NOMO-1 (cell line): ENCODE results near the gene SPATA19.
"Not testable (repeated sequence)": the region's sequence is repeated elsewhere in the genome, so short reads cannot be mapped to it uniquely, and the experiment has no call there.

Experiments used
- DNase-seq, 2 experiments: peaks; one replicate each; lab custom pipeline; 2025; ENCODE audit not compliant: unreplicated experiment in 2 of 2; lab: John Stamatoyannopoulos, UW

The SPATA19 gene, protein sequence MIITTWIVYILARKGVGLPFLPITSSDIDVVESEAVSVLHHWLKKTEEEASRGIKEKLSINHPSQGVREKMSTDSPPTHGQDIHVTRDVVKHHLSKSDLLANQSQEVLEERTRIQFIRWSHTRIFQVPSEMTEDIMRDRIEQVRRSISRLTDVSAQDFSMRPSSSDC

DNA sequence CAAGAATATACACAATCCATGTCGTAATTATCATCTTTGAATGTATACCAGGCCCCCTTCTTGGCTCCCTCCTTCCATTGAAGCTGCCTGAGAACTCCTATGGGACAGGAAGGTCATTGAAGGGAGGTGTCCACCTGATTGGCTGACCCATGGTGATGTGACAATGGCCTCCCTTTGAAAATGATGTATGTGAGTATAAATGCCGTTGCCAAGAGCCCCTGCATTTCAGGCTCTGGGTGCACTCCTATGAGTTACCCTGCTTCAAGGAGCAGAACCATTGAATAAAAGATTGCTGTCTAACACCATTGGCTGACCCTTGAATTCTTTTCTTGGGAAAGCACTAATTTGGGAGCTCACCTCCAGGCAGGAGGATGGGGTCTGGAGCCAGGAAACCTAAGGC is at the start of gene SPATA19:
Gene SPATA19, minus strand, starts transcription at position 101 of the 400 bp plus-strand sequence. Its CDS starts 67 bp downstream, at position 34.
- DNase-seq: no peak

GRCh38 chr11:133895061-133895479 is 49.8 kb upstream of the SPATA19 start:
- DNase-seq: no peak

DNA sequence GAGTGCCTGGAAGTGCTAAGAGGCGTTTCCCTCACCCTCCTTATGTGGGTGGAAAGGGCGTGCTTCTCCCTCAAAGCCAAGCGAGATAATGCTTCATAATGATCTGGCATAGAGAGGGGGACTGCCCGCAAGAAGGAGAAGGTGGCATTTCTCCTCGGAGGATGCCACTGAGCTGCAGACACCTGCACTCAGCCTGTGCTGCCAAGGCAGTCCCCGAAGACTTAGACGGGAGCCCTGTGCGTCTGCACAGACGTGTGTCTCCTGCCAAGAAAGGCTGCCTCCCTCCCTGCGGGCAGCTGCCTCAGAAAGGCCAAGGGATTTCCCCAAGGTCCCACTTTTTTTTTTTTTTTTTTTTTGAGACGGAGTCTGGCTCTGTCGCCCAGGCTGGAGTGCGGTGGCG is 48.1 kb upstream of the SPATA19 start:
- DNase-seq: no peak

DNA sequence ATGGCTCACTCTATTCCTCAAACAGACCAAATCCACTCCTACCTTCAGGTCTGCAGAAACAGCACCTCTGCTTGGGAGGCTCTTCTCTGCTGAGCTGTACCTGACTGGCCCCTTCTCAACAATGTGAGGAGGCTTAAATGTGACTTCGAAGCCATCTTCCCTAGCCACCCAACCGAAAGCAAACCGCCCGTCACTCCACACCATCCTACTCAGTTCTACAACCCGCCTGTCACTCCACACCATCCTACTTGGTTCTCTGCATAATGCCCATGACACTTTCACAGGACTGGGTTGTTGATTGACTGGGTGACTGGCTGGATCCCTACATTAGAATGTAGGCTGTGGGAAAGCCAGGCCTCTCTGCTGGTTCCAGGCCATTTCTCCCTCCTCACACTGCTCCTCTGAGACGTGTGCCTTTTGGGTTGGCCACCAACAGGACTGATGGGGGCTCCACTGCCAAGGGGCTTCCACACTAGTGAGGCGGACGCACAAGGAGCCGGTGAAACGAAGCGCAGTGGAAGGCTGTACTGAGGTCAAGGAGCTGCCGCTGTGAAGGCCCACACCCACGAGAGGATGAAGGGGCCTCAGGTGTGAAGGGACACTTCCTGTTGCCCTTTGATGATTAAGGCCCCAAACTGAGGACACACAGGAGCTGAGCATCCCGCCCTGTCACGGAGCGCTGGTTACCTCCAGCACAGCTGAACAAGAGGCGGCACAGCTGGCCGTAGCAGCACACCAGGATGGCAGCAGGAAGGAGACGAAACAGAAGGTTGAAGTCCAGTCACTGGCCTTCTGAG is 47.5 kb upstream of the SPATA19 start:
- no peak for DNase-seq

- no peak for DNase-seq
These were observed 46.8 kb upstream of the SPATA19 start for GRCh38 chr11:133892126-133892525.

DNA sequence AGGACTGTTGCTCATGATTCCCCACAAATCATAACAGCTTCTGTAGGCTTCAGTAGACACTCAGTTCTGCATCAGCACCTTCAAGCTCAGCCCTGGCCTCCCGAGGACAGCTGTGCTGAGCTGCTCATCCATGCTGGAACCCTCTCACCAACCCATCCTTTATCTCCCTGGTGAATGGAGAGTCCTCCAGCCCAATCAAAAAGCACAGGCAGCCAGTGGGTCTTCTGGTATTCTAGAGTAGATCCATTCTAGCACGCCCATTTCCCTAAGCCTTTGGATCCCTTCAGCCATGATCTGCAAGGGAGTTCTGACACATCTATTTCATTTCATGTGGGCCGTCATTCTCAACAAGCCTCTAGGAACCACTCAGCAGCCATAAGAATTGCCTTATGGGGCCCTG is 44.6 kb upstream of the SPATA19 start:
- no peak for DNase-seq

- DNase-seq: no peak
These were observed 43.9 kb upstream of the SPATA19 start for GRCh38 chr11:133889188-133889587.

DNA sequence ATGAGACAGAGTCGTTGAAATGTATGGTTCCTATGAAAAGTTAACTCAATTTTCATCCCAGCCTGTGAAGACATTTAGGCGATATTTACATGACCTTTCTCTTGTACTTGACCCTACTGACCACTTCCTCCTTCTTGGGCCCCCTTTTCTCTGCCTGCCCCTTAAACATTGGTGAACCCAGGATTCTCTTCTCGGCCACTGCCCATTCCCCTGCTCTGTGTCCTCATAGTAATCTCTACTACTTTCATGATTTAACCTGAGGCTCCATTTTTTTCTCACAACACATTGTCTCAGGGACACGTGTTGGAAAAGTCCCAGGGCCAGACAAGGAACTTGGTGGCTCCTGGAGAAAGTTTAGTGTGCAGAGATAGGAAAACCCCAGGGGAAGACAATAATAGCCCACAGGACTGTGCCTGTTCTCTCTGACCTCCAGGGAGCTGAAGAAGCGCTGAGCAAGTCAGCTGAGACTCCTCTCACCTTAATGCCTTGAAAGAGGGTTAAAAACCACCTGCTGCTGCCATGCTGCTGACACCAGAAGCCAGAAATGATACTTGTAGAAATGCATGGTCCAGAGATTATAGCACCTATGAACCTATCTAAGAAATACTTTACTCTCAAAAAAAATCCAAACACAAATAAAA is 42.5 kb upstream of the SPATA19 start:
- DNase-seq: no peak

DNA sequence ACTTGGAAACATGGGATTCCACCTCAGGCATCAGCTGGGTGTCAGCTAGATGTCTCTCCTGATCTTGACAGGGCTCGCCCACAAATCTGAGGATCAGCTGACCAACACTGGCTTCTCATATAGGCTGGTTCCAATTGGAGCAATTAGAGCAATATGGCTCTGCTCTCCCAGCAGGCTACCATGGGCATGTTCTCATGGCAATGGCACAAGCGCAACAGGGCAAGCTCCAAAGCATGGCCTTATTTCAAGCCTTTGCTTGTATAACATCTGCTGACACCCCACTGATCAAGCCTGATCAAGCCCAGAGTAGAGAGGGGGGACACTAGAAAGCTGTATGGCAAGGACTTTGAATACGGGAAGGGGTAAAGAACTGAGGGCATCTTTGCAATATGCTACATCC is 40.7 kb upstream of the SPATA19 start:
- DNase-seq: no peak

DNA sequence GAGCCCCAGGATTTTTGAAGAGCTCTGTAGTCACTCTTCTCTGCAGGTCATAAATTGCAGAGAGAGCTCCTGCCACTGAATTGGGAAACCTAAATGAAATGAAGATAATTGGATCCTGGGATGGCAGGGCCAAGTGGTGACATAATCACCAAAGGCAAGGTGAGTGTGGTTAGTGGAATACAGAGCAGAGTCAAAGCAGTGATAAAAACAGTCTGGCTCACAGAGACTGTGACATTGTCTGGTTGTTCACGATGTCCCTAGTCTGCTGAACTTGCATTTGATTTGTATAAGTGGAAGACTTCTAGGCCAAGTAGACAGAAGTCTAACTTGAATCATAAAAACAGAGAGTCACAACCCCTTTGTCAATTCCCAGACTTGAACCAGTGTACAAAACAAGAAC is 26.8 kb upstream of the SPATA19 start:
- no peak for DNase-seq

DNA sequence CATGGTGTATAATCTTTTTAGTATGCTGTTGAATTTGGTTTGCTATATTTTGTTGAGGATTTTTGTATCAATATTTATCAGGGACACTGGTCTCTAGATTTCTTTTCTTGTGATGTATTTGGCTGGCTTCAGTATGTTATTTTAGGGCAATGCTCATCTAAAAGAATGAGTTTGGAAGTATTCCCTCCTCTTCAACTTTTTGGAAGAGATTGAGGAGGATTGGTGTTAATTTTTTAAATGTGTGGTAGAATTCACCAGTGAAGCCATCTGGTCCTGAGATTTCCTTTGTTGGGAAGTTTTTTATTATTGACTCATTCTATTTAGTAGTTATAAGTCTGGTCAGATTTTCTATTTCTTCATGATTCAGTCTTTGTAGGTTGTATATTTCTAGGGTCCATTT is 22.1 kb upstream of the SPATA19 start:
- no peak for DNase-seq

- DNase-seq: no peak
These were observed 20.2 kb upstream of the SPATA19 start for GRCh38 chr11:133865466-133865865.

GRCh38 chr11:133864756-133865155 is 19.4 kb upstream of the SPATA19 start:
- no peak for DNase-seq

DNA sequence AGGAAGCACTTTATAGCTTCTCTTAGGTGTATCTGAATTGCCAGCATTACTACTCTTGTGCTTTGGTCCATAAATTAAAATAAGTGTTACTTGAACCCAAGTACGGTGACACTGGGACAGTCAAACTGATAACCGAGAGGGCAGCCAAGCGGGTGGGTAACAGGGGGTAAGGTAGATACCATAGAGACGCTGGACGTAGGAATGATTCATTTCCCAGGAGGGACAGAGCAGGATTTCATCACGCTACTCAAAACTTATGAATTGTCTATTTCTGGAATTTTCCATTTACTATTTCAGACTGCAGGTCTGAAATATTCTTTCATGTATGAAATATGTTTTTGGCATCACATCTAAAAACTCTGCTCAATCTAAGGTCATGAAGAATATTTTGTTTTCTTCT is 14.8 kb upstream of the SPATA19 start:
- DNase-seq: no peak

- not testable (repeated sequence) for DNase-seq
These were observed 9.1 kb upstream of the SPATA19 start for GRCh38 chr11:133854330-133854960.

DNA sequence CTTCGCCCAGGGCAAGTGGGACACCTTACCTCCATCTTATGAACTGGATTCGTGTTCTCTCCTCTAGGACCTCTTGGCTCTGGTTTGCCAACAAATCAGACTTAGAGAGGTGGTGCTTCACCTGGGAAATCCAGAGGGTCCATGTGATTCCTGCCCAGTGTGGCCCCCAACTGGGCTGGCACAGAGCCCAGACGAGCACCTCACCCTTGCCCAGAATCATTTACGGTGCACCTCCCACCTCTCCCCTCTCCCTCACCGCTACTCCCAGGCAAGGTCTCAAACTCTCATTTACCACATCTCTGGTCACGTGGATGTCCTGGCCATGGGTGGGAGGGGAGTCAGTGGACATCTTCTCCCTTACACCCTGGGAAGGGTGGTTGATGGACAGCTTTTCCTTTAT is 1.1 kb downstream of the SPATA19 start:
- no peak for DNase-seq

GRCh38 chr11:133843454-133843987 is 1.8 kb downstream of the SPATA19 start:
- DNase-seq: no peak

- no peak for DNase-seq
These were observed 2.6 kb downstream of the SPATA19 start for GRCh38 chr11:133842730-133843129.

DNA sequence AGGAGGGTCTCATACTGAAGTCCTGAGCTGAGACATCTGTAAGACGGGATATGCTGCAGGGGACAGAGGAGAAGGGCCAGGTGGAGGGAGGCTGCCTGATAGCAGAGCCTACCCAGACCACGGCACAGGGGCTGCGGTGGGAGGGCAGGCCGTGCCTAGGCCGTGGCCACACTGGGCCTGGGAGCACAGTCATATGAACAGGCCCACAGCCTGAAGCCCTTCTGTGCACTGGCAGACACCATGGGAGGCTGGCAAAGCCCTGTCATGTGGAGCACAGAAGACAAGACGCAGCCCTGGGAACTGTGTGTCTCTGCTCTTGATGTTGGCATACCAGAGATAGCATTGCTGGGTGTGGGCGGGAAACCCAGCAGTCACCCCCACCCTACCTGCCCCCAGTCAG is 3.3 kb downstream of the SPATA19 start:
- no peak for DNase-seq

DNA sequence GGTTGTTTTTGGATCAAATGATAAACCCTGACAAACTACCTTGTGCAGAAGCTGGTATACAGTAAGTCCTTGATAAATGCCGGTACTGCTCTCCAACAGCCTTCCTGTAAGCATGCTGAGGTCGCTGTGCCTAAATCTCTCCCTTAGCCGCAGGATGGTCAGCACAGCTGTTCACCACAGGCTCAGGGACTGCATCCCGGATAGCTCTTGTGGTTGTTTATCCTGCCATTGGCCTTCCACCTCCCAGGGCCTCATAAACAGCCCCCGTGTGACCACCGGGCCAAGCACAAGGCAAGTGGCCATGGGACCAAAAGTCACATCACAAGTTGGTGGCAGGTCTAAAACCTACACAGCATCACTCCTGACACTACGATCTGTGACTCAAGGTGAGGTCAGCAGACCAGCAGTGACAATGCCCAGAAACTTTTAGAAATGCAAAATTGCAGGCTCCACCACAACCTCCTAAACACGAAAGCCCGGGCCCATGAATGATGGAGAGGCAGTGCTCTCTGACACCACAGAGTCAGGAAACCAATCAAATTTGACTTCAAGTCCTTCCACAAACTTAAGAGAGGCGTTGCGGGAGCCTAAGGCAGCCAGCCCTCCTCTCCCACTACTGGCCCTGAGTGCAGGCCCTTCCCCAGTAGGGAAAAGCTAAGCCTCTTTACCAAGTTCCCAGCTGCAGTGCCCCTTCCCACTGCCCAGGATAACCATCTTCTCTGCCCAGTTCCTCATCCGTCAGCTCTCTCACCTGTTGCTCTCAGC is 3.9 kb downstream of the SPATA19 start:
- no peak for DNase-seq
